ENCODE data around the gene SLC24A1.

SLC24A1 gene

DNA sequence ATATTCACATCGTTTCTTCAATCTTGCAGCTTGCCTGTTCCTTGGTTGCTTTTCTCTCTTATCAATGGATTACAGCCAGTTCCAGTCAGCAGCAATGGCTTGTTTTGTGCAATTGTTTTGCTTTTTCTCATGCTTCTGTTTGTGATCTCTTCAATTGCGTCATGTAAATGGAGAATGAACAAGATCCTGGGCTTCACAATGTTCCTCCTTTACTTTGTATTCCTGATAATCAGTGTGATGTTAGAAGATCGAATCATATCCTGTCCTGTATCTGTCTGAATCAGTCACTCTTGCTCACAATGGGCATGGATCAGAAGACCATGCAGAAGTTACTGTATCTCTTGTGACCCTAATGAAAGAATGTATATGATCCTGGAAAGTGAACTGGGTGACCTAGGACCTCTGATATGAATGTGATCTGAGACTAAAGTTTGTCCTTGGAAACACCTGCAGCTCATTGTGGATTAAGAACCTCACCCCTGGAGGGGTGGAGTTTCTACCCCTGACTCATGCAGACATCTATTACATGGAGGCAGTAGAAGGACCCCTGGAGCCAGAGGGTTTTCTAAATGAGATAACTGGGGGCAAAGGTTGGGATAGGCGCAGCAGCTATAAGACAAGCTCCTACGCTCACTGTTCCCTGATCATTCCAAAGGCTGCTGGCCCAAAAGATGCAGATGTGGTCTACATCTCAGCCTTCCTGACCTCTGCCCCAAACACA lies 32.2 kb downstream of the SLC24A1 start:
- no peak for DNase-seq

DNA sequence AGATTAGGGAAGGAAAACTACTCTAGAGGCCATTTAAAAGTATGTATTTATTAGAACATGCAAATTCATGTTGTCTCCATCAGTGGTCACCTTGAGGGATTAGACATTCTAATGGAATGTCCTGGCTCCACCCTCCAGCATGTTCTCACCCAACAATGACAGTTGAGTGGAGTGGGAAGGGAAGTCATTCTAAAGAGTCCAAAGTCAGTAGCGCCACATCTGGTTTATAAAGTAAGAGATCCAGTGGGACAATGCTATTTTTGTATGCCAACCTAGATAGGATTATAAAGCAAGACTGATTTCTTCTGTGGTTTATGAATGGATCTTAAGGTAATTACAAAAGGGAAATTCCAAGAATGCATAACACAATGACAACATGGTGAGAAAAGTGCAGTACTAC lies 33.3 kb downstream of the SLC24A1 start:
- DNase-seq, result no peak

DNA sequence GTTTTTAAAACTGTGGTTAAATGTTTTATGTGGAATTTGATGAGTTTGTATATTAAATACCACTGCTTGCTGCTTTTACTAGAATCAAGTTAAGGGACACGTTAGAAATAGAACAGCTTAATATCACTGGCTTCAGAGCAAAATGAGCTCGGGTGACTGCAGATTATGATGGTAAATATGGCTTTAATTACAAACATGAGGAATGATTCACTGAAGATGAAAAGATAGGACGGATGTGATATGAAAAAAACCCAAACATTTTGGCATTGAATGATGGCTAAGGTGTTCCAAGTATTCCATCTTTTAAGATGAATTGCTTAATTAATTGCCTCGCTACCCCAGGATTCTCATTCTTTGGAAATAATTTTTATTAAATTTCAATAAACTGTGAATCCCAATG lies 33.7 kb downstream of the SLC24A1 start:
- no peak for DNase-seq

DNA sequence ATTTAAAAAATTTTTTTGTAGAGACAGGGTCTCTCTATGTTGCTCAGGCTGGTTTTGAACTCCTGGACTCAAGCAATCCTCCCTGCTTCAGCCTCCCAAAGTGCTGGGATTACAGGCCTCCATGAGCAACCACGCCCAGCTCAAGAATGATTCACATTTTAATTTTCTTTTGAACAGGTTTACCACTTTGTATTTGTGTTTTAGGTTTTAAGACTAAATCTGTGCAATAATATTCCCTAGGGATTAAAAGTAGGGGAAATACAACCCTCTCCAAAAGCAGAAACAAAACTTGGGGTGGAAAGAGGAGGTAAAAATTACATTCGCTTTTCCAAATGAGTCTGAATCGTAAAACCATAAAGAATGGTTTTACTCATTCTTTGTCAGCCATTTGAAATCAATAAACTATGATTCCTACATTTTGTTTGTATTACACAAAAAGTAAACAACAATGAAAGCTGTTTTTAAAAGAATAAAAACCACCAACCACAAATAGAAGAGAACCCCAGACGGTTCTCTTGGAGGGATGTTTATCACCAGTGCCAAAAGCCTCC lies 37.8 kb downstream of the SLC24A1 start:
- DNase-seq, result no peak

DNA sequence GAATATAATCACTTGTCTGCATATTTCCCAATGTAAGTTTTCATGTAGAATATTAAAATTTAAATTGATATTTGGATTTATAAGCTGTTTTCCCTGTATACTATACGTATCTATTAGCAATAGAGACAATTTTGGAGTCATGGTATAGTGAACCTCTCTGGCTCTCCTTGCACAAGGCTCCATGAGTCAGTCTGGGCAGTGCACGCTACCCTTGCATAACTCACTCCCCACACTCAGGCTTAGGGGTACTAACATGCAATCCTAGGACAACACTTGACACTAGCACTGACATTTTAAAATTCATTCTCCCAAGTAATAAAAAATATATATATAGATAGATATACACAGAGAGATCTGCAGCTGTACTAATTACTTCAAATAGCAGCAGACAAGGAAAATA lies 39.2 kb downstream of the SLC24A1 start:
- no peak for DNase-seq

DNA sequence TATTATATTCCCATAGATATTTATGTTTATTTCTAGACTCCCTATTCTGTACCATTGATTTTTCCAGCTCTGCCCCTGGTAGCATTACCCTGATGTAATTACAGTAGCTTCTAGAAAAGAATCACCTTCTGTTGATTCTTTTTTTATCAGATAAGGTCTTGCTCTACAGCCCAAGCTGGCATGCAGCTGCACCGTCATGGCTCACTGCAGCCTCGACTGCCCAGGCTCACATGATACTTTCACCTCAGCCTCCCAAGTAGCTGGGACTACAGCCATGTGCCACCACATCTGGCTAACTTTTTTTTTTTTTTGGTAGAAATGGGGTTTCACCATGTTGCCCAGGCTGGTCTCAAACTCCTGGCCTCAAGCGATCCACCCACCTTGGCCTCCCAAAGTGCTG lies 41.8 kb downstream of the SLC24A1 start:
- no peak for DNase-seq

DNA sequence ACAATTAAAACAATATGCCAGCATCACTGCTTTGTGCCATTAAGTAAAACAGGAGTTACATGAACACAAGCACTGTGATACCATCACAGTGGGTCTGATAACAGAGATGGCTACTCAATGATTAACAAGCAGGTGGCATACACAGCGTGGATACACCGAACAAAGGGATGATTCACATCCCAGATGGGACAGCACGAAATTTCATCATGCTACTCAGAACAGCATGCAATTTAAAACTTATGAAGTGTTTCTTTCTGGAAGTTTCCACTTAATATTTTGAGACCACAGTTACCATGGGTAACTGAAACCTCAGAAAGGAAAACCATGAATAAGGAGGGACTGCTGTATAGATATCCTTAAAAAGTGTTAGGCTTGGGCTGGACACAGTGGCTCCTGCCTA lies 44.5 kb downstream of the SLC24A1 start:
- no peak for DNase-seq

DNA sequence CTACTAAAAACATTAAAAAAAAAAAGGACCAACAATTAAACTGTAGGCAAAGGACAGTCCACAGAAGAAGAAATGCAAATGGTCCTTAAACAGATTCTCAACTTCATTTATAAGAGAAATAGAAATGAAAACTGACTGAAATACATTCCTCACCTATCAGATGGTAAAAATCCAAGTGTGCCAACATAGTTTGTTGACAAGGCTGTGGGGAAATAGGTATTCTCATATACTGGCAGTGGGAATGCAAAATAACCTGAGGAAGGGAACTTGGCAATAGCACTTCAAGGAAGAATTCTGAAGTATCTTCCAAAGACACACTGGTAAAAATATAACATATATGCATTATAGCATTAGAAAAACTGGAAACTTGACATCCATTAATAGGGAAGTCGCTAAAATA lies 53.8 kb downstream of the SLC24A1 start:
- DNase-seq, result no peak

DNA sequence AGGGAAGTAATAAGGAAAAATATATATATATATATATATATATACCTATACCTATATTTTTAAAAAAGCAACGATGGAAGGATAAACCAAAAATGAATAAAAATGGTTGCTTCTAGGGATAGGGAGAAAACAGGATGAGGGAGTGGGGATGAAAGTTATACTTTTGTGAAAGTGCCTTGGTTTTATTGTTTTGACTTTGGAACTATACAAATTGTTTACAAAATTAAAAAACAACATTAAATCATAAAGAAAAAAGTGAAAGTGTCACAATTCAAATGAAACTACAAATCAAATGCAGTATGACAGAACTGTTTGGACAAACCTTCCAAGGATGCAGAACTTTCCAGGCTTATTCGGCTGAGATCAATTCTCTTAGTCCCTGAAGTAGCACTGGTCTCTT lies 54.4 kb downstream of the SLC24A1 start:
- DNase-seq, result no peak

DNA sequence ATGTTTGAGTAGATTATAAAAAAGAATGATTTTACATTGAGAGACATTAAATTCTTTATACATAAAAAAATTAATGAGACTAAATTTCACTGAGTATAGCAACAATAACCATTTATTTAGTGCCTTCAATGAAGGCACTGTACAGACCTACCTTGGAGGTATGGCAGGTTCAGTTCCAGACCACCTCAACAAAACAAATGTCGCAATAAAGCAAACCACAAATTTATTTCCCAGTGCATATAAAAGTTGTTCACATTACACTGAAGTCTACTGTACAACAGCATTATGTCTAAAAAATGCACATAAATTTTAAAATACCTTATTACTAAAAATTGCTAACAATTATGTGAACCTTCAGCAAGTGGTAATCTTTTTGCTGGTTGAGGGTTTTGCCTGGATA lies 58.8 kb downstream of the SLC24A1 start:
- no peak for DNase-seq

DNA sequence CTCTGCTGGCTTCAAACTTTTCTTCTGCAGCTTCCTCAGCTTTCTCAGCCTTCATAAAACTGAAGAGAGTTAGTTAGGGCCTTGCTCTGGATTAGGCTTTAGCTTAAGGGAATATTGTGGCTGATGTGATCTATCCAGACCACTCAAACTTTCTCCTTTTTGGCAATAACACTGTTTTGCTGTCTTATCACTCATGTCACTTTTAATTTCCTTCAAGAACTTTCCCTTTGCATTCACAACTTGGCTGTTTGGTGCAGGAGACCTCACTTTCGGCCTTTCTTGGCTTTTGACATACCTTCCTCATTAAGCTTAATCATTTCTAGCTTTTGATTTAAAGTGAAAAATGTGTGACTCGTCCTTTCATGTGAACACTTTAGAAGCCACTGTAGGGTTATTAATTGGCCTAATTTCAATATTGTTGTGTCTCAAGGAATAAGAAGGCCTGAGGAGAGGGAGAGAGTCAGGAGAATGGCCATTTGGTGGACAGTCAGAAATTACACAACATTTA lies 60.7 kb downstream of the SLC24A1 start:
- DNase-seq, result no peak

DNA sequence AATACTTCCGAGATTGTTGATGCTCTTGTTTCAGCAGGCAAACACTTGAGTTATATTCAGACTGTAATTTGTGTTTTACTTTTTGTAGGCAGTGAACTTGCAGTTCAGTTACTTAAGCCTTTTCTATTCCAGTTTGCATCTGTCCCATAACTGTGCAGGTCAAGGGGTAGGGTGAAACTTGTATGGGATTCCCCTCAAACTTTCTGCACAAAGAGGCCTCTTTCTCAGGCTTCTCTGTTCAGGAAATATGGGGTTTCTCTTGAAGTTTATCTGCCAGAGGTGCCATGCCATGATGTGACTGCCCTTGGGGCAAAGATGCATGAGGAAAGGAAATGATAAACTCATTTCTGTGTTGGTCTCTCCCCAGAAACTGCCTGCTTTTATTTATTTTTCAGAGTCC lies 66.7 kb downstream of the SLC24A1 start:
- DNase-seq, result no peak

DNA sequence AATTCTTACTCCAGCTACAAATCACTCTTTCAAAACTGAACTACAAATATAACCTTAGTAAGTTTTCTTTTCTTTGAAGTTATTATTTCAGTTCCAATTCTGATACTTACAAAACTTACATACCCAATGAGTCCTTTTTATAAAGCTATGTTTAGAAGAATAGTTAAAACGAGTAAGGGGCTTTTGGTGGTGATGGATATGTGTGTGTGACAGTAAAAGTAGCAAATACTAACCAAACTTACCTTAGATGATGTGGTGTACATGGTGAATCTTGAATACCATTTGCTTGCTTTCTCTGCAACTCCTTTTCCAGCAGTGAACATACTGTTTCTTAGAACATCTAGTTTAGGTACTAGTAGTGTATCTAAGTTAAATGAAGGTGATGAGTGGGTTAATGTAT lies 68.4 kb downstream of the SLC24A1 start:
- no peak for DNase-seq

DNA sequence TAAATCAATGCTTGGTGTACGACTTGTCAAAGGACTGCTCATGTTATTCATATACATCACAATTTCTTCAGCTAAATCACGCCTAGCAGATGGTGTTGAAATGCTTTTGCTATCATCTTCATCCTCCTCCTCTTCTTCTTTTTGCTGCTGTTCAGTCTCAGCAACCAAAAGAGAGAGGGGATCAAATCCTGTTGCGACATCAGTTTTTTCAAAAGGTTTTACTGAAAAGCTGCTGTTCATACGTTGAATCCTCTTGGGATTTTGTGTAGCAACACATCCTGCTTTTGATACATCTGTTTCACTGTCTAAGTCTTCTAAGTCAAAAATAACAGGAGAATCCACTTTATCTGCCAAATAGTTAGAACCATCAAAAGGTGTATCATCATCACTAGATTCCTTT lies 69.0 kb downstream of the SLC24A1 start:
- no peak for DNase-seq

DNA sequence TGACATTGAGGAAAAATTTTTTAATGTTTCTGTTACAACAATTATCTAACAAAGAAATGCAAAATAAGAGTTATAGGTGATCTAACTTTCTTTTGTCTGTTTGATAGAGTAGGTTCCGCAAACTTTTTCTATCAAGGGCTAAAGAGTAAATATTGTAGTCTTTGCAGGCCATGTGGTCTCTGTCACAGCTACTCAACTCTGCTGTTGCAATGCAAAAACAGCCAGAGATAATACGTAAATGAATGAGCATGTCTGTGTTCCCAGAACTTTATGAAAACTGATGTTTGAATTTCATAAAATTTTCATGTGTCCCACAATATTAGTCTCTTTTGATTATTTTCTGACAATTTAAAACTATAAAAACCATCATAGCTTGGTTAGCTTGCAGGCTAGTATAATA lies 73.3 kb downstream of the SLC24A1 start:
- no peak for DNase-seq

Data from NCI-H146 (cell line).